Gastrocnemius medialis (tissue), 4 donors: ENCODE results near the gene ZNF485.

ENCODE experiments used
- CTCF ChIP-seq, 5 experiments: fragments of 450-650 bp in 3 of 5; fragments of 200-600 bp in 2 of 5; sonication (generic) in 2 of 5; IDR thresholded peaks in 4 of 5; conservative IDR thresholded peaks in 1 of 5; 1 replicate in 4 of 5; 2 replicates in 1 of 5; pipeline ENCODE4 v1.5.1; 2016 to 2019; ENCODE audit warnings: antibody characterized with exemption in 5 of 5, mild to moderate bottlenecking in 3 of 5, moderate library complexity in 3 of 5
- POLR2A ChIP-seq, 2 donors: fragments of 450-650 bp; IDR thresholded peaks; one replicate each; pipeline ENCODE4 v1.6.1; 2017; ENCODE audit warnings: antibody characterized with exemption in 2 of 2, mild to moderate bottlenecking in 2 of 2, moderate library complexity in 2 of 2

- TF ChIP-seq POLR2A (IDR thresholded peaks at IDR 0.05) (no peak), CTCF (IDR thresholded peaks at IDR 0.05 in 4 of 5, conservative IDR thresholded peaks at IDR 0.05 in 1 of 5) (no peak)
These were observed 22.7 kb downstream of the ZNF485 start for GRCh38 chr10:43628956-43629355.
